AG04450 (cell line): Measurements from ENCODE around the gene KRT77. TPM values are rescaled to one million over a fixed set of nuclear protein-coding genes. Genes with fewer than 3 reads are reported as not detected.

Experiments
- CTCF ChIA-PET: fragments of 300-600, 350-600 bp; formaldehyde crosslinking; extraction: SDS; loops from one replicate; lab custom pipeline; 2022; ENCODE audit warnings: antibody characterized with exemption, inconsistent platforms; lab: Charles Lee
- POLR2A ChIA-PET: fragments of 350-600 bp; formaldehyde crosslinking; extraction: SDS; loops from one replicate; lab custom pipeline; 2021; ENCODE audit warnings: antibody characterized with exemption, inconsistent platforms; lab: Yijun Ruan, JAX
- DNase-seq: peaks from one replicate; pipeline ENCODE4 v3.0.0-alpha.2; 2011; ENCODE audit warnings: low read depth, low spot score
- H3K27ac ChIP-seq: one replicate; pipeline ENCODE4 v1.5.1; 2012; ENCODE audit warnings: low read depth, low read length, control low read depth
- H3K27me3 ChIP-seq: one replicate; pipeline ENCODE4 v1.6.0; 2012; ENCODE audit warnings: low read length; ENCODE audit not compliant: control insufficient read depth, insufficient read depth
- H3K4me3 ChIP-seq: 2 replicates; pipeline ENCODE4 v1.5.1; 2011; ENCODE audit warnings: mild to moderate bottlenecking, low read depth, low read length, control low read depth
- H3K9me3 ChIP-seq: 2 replicates; pipeline ENCODE4 v1.5.1; 2012; ENCODE audit warnings: low read length; ENCODE audit not compliant: control insufficient read depth, insufficient read depth
- polyA plus RNA-seq: library from polyadenylated mRNA; depleted of rRNA; stranded (reverse); fragments of >200 nt; gene quantifications from 2 replicates; pipeline ENCODE4 v1.2.3, GENCODE V29; 2011; rRNA removed
- TF ChIP-seq, protein P1 (sequence below): IDR thresholded peaks from 2 replicates; pipeline ENCODE4 v1.5.1; 2011; ENCODE audit warnings: low read depth, low read length, control low read depth, inconsistent platforms

The KRT77 gene
- polyA plus RNA-seq, 1 experiment: not detected

GRCh38 chr12:52641468-52641867, 61.9 kb downstream of the KRT77 start:
- H3K9me3 ChIP-seq: no peaks in the 10 kb centered on the region
- ChIA-PET POLR2A (no interaction called here), CTCF (no interaction called here)
- TF ChIP-seq, protein P1, sequence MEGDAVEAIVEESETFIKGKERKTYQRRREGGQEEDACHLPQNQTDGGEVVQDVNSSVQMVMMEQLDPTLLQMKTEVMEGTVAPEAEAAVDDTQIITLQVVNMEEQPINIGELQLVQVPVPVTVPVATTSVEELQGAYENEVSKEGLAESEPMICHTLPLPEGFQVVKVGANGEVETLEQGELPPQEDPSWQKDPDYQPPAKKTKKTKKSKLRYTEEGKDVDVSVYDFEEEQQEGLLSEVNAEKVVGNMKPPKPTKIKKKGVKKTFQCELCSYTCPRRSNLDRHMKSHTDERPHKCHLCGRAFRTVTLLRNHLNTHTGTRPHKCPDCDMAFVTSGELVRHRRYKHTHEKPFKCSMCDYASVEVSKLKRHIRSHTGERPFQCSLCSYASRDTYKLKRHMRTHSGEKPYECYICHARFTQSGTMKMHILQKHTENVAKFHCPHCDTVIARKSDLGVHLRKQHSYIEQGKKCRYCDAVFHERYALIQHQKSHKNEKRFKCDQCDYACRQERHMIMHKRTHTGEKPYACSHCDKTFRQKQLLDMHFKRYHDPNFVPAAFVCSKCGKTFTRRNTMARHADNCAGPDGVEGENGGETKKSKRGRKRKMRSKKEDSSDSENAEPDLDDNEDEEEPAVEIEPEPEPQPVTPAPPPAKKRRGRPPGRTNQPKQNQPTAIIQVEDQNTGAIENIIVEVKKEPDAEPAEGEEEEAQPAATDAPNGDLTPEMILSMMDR: no peak
- no peak for DNase-seq
- no peak overlapping the region for H3K27ac ChIP-seq
- peaks cover 14% of the 10 kb centered on the region for H3K27me3 ChIP-seq
- H3K4me3 ChIP-seq: no peak overlapping the region

Other genes starting within 250 kb of the KRT77 start
- gene KRT6C, start 229.7 kb downstream of the KRT77 start, polyA plus RNA-seq: not detected in 2 replicates
- not detected in 2 replicates for gene KRT6A, start 210.3 kb downstream of the KRT77 start, polyA plus RNA-seq
- 0.31 TPM in 1 of 2 replicates, not detected in the other for gene KRT5, start 183.1 kb downstream of the KRT77 start, polyA plus RNA-seq
- gene KRT71, start 150.4 kb downstream of the KRT77 start, polyA plus RNA-seq: not detected in 2 replicates
- not detected in 2 replicates for gene KRT74, start 129.7 kb downstream of the KRT77 start, polyA plus RNA-seq
- not detected in 2 replicates for gene KRT72, start 102.1 kb downstream of the KRT77 start, polyA plus RNA-seq
- not detected in 2 replicates for gene KRT73, start 85.0 kb downstream of the KRT77 start, polyA plus RNA-seq
- not detected in 2 replicates for gene KRT2, start 51.3 kb downstream of the KRT77 start, polyA plus RNA-seq
- not detected in 2 replicates for gene KRT1, start 23.1 kb downstream of the KRT77 start, polyA plus RNA-seq
- not detected in 2 replicates for gene KRT76, start 73.8 kb upstream of the KRT77 start, polyA plus RNA-seq
- gene KRT3, start 92.6 kb upstream of the KRT77 start, polyA plus RNA-seq: not detected in 2 replicates
- gene KRT4, start 110.6 kb upstream of the KRT77 start, polyA plus RNA-seq: 0.04 and 0.16 TPM in 2 replicates
- 0.04 TPM in 1 of 2 replicates, not detected in the other for gene KRT79, start 130.8 kb upstream of the KRT77 start, polyA plus RNA-seq
- gene KRT78, start 145.5 kb upstream of the KRT77 start, polyA plus RNA-seq: not detected in 2 replicates
- gene KRT8, start 201.6 kb upstream of the KRT77 start, polyA plus RNA-seq: 18.2 and 22.1 TPM in 2 replicates
- gene KRT18, start 245.6 kb upstream of the KRT77 start, polyA plus RNA-seq: 71.6 and 85.6 TPM in 2 replicates